ENCODE data around the gene RFX3.

RFX3 gene

DNA sequence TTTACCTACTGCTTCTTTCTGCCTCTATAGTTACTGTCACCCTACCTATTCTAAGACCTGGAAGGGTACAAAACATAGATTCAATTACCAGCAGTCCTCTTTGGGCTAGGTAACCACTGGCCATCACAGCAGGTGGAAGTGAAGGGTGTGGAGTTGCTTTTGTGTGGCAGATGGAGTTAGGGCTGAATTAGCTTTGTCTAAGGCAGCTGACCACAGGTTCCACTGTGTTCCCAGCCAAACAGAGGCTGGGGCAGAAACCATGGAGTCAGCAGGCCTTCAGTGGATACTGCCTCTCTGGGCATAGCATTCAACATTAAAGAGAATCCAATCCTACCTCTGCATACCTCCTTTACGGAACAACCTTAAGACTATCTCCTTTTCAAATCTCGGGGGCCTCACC, 254.2 kb downstream of the RFX3 start:
- Mint-ChIP-seq H3K27ac (no peak overlapping the region), H3K4me1 (no peaks in the 10 kb centered on the region), H3K36me3 (peaks cover 43% of the 10 kb centered on the region), H3K27me3 (no peaks in the 10 kb centered on the region), H3K9me3 (no peaks in the 10 kb centered on the region), H3K4me3 (no peak overlapping the region)

DNA sequence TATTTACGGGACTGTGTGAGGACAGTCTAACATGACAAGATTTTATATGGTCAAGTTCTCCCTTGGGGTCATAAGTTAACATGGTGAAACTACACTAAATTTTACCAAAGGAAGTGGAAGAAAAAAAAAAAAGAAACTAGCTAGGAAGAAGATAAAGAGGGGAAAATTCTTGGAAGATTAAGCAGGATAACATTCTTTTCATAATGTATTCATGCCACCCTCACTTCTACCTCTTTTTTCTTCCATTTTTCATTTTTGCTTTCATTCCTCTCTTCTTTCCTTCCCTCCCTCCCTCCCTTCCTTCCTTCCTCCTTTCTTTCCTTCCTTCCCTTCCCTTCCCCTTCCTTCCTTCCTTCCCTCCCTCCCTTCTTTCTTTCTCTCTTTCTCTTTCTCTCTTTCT, 254.6 kb downstream of the RFX3 start:
- Mint-ChIP-seq H3K9me3 (no peaks in the 10 kb centered on the region), H3K4me1 (no peaks in the 10 kb centered on the region), H3K27ac (no peak overlapping the region), H3K36me3 (peaks cover 39% of the 10 kb centered on the region), H3K27me3 (no peaks in the 10 kb centered on the region), H3K4me3 (no peak overlapping the region)

DNA sequence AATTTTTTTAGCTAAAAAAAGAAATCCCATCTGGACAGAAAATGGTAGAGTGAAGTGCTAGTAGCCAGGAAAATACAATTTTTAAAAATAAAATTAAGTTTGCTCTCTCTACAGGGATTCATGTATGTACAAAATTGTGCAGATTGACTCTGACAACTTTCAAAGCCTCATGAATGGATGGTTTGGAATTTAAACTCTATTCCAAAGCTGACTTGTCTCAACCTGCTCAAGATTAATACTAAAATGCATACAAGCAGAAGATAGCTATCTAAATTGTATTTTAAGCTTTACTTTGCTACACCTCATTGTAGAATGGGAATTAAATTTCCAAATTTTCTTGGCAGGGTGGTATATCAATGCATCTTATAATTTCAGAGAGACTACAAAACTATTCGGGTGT, 257.6 kb downstream of the RFX3 start:
- Mint-ChIP-seq H3K4me3 (no peak overlapping the region), H3K27me3 (no peaks in the 10 kb centered on the region), H3K27ac (no peak overlapping the region), H3K9me3 (no peaks in the 10 kb centered on the region), H3K4me1 (no peaks in the 10 kb centered on the region), H3K36me3 (peaks cover 31% of the 10 kb centered on the region)

DNA sequence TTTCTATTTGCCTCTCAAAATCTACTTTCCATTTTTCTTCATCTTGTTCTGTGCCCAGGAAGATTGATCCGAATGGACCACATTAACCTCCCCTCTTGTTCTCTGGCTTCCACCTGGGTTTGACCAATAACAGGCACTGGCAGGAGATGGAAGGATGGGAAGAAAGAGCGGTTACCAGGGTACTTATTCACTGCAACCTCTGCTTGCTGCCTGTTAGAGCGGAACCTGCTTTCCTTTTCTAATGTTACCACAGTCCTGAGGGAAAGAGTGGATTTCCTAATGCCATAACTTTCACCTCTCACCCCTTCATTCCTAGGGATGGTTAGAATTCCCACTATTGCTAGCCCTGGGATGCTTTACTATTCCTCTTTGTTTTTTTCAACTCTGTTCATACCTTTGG, 262.1 kb downstream of the RFX3 start:
- H3K36me3 Mint-ChIP-seq = peaks cover 19% of the 10 kb centered on the region
- no peaks in the 10 kb centered on the region for H3K4me1 Mint-ChIP-seq
- H3K9me3 Mint-ChIP-seq = no peaks in the 10 kb centered on the region
- no peak overlapping the region for H3K4me3 Mint-ChIP-seq
- no peaks in the 10 kb centered on the region for H3K27me3 Mint-ChIP-seq
- H3K27ac Mint-ChIP-seq = no peak overlapping the region

DNA sequence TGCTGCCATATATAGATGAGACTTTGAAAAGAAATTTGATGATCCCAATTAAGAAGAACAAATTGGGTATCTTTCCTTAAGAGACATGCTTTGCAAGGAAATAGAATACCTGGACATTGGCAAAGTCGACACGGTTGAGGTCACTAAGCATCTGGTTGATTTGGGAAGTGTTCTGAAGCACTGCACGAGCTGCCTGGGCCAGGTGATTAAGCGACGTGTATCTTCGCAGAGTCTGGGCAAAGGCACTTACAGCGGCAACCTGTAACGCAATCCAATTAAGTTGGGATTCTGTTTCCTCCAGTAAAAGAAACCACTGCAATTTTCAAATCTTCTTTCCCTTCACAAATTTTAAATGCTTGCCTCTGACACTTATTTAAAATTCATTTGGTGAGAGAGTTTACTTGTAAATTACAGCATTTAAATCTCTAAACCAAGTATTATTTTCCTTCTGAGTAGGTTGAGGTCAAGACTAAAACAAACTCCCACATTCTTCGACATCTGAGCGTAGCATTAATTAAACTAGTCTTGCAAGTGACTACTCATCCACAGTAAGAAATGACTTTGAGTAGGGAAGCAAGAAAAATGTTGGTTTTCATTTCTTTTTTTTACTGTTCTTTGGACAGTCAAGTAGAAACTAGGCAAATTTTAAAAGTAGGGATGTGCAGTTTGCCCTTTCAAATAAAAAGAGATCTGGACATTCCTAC, 262.8 kb downstream of the RFX3 start:
- Mint-ChIP-seq H3K27ac (no peak overlapping the region), H3K27me3 (no peaks in the 10 kb centered on the region), H3K4me3 (no peak overlapping the region), H3K9me3 (no peaks in the 10 kb centered on the region), H3K4me1 (no peaks in the 10 kb centered on the region), H3K36me3 (peaks cover 19% of the 10 kb centered on the region)

DNA sequence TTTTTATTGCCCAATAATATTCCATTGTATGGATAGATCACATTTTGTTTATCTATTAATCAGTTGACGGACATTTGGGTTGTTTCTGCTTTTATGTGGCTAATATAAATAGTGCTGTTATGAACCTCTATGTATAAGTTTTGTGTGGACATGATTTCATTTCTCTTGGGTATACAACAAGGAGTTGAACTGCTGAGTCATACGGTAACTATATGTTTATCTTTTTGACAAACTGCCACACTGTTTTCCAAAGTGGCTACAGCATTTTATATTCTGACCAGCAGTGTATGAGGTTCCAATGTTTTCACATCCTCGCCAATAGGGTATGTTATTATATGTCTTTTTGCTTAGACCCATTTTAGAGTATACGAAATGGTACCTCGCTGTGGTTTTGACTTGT, 264.3 kb downstream of the RFX3 start:
- H3K9me3 Mint-ChIP-seq = no peaks in the 10 kb centered on the region
- no peak overlapping the region for H3K4me3 Mint-ChIP-seq
- H3K4me1 Mint-ChIP-seq = no peaks in the 10 kb centered on the region
- peaks cover 16% of the 10 kb centered on the region for H3K36me3 Mint-ChIP-seq
- H3K27me3 Mint-ChIP-seq = no peaks in the 10 kb centered on the region
- no peak overlapping the region for H3K27ac Mint-ChIP-seq

DNA sequence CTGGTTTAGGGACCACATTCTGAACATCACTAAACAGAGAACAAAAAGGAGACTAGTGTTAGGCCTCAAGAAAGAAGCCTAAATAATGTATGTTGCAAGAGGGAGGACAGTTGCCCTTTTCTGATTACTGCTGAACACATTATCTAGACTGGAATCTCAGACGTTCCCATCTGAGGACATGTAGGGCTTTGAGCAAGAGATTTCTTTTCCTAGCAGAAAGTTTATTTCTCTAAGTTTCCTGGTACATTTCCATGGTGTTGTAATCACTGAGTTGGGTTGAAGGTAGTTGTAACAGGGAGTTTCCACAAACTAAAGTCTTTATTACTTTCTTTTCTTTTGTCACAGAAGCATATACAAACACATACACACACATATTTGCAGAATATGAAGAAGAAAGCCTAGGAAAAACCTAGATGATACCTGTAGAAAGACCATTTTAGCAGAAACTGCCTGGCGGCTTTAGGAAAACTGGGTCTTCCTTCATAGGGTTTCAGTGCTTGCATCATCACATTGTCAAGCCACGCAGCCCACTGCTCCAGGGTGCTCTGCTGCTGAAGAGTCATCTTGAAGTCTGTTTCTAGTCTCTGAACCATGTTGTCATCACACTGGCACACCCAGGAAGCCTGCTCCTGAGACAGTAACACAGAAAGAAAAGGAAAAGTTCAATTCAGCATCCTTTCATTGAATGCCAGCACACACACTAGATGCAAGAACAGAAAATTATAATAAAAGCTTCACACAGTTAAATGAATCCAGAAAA, 269.1 kb downstream of the RFX3 start:
- no peak overlapping the region for H3K4me3 Mint-ChIP-seq
- no peak overlapping the region for H3K27ac Mint-ChIP-seq
- H3K36me3 Mint-ChIP-seq = peaks cover 21% of the 10 kb centered on the region
- no peaks in the 10 kb centered on the region for H3K4me1 Mint-ChIP-seq
- no peaks in the 10 kb centered on the region for H3K9me3 Mint-ChIP-seq
- no peaks in the 10 kb centered on the region for H3K27me3 Mint-ChIP-seq

DNA sequence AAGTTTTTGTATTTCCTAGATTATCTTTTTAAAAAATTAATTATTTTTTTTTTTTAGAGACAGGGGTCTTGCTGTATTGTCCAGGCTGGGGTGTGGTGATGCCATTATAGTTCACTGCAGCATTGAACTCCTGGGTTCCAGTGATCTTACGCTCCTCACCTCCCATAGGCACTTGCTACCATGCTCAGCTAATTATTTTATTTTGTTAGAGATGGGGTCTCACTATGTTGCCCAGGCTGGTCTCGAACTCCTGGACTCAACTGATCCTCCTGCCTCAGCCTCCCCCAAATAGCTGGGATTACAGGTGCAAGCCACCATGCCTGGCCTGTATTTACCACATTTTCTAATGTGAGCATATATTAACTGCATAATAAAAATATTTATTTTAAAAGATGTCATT, 274.5 kb downstream of the RFX3 start:
- Mint-ChIP-seq H3K27ac (no peak overlapping the region), H3K4me1 (no peaks in the 10 kb centered on the region), H3K4me3 (no peak overlapping the region), H3K27me3 (no peaks in the 10 kb centered on the region), H3K9me3 (no peaks in the 10 kb centered on the region), H3K36me3 (peaks cover 20% of the 10 kb centered on the region)

DNA sequence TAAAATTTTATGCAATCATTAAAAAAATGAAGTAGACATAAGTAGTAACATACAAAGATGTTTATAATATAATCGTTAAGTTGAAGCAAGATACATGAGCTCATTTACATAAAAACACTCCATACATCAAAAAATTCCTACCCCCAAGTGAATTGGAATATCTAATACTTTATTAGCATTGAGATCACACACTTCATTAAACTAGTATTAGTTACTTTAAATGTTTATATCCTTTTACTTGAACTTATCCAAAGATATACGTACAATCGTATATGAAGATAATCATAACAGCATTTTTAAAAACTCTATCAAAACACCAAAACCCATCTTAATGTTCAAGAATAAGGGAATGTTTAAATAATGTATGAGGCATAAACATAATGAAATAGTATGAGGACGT, 275.1 kb downstream of the RFX3 start:
- Mint-ChIP-seq H3K4me3 (no peak overlapping the region), H3K4me1 (no peaks in the 10 kb centered on the region), H3K9me3 (no peaks in the 10 kb centered on the region), H3K36me3 (peaks cover 22% of the 10 kb centered on the region), H3K27me3 (no peaks in the 10 kb centered on the region), H3K27ac (no peak overlapping the region)

DNA sequence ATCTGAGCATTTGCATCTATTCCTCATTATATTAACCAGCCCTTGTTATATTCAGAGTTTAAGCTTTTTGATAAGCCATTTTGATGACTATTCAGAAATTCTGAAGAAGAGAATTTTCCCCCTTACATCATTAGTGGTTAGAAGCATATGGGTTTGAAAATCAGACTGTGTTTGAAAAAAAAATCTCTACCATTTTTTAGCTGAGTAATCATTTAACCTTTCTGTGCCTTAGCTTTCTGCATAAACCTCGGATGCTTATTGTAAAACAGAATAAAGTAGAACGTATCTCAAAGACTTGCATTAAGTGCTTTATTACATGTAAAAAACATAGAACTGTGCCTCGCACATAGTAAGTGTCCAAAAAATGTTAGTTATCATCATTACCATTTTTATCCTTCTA, 278.6 kb downstream of the RFX3 start:
- Mint-ChIP-seq H3K4me3 (no peak overlapping the region), H3K4me1 (no peaks in the 10 kb centered on the region), H3K27me3 (no peaks in the 10 kb centered on the region), H3K36me3 (peaks cover 19% of the 10 kb centered on the region), H3K27ac (peak overlapping the region; percentile 23), H3K9me3 (no peaks in the 10 kb centered on the region)

DNA sequence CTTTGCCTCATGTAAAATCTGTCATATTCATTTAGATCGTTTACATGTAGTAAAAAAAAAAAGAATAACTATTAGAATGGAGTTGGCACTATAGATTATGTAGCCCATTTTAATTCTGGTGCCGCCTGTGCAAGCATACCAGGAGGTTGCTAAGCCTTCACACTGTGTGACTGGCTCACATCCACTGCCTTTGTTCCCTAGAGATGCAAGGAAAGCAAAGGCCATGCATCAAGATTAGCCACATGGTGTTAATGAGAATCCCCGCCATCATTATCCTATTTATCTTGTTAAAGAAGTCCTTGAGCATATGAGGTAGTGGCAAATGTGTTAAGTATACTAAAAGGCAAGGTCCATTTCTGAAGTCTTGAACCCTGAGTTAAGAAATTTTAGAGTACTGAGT, 279.6 kb downstream of the RFX3 start:
- Mint-ChIP-seq H3K27ac (no peak overlapping the region), H3K4me3 (no peak overlapping the region), H3K27me3 (no peaks in the 10 kb centered on the region), H3K4me1 (no peaks in the 10 kb centered on the region), H3K9me3 (no peaks in the 10 kb centered on the region), H3K36me3 (peaks cover 17% of the 10 kb centered on the region)

DNA sequence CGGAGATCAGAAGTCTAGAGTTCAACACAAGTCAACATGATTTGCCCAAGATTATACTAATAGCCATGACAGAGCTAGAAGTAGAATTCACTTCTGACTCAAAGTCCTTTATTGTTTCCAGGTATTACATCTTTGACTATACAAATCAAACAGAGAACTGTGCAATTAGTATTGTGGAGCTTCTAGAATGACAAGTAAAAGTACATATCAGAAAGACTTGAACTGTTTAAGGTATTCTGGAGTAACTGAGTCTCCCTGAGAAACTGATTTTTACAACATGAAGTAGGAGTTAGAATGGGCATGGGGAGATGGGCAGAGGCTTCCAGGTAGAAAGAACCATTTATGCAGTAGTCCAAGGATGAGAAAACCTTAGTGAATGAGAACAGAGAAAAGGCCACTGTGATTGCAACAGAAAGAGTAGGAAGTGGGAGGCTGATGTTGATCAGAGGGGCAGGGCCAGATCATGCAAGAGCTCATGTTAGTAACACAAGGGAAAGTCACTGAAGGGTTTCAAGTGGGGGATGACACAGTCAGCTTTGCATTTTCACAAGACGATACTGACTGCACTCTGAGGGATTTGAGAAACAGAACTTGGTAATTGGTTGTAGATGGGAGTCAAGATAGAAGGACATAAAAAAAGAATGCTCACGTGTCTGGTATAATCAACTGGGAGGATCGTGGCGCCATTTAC, 280.7 kb downstream of the RFX3 start:
- peaks cover 13% of the 10 kb centered on the region for H3K36me3 Mint-ChIP-seq
- H3K9me3 Mint-ChIP-seq = no peaks in the 10 kb centered on the region

DNA sequence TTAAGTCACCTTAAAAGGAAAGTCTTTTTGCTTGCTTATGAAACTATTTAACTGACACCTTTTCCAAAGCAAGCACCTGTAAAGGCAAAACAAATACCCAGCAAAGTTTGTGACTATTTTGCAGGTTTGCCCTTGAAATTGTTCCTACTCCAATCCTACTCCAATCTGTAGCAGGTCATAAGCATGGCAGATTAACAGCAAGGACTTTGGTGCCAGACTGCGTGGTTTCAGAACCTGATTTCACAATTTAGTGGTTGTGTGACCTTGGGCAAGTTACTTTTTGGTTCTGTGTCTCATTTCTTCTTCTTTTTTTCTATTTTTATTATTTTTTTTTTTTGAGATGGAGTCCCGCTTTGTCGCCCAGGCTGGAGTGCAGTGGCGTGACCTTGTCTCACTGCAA, 282.1 kb downstream of the RFX3 start:
- H3K9me3 Mint-ChIP-seq = no peaks in the 10 kb centered on the region
- peaks cover 13% of the 10 kb centered on the region for H3K36me3 Mint-ChIP-seq
- H3K4me1 Mint-ChIP-seq = no peaks in the 10 kb centered on the region
- no peak overlapping the region for H3K4me3 Mint-ChIP-seq
- H3K27me3 Mint-ChIP-seq = no peaks in the 10 kb centered on the region
- H3K27ac Mint-ChIP-seq = no peak overlapping the region

More for the DNA sequence above, 280.7 kb downstream of the RFX3 start:
- Mint-ChIP-seq H3K27ac (no peak overlapping the region), H3K4me1 (no peaks in the 10 kb centered on the region), H3K4me3 (no peak overlapping the region), H3K27me3 (no peaks in the 10 kb centered on the region)

DNA sequence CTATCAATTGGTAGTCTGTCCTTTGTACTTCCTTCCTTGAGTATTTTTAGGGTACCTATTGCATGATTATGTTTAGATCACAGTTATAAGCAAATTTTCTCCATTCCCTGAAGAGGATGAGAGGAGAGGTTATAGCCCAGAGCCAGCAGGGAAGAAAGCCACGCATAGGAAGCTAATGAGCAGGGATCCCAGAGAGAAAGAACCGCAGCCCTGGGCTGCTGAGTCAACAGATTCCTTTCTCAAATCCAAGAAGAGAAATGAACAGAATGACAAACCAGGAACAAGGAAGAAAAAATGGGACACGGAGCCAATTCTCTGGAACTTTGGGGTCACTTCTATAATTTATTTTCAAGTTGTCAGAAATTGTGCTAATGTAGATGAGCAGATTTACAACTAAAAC, 284.5 kb downstream of the RFX3 start:
- Mint-ChIP-seq H3K4me3 (no peak overlapping the region), H3K9me3 (no peaks in the 10 kb centered on the region), H3K36me3 (peaks cover 11% of the 10 kb centered on the region), H3K27me3 (no peaks in the 10 kb centered on the region), H3K4me1 (no peaks in the 10 kb centered on the region), H3K27ac (peak overlapping the region; percentile 79)

DNA sequence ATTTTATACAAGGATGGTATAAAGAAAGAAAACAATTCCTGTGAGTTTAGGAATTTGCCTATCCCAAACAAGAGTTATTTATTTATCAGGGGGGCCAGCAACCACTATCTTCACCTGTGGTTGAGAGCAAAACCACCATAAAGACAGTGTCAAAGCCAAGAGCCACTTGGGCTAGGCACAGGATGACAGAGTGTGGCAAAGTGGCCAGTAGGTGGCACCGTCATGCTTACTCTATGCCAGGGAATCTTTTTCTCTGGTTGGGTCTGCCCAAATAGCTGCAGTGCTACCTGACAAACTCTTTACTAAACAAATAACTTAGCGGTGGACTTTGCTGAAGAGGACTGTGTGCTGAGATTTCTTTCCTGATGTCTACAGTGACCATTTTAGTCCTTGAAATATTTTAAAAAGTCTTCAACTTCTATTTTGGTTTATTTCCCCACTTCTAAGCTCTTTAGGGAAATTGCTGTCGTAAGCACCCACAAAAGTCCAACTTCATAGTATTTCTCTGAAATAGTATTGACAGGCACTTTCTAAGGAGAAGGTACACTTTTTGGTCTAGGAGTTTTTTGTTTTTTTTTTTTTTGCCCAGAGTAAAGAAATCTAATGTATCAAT, 285.0 kb downstream of the RFX3 start:
- Mint-ChIP-seq H3K4me1 (no peaks in the 10 kb centered on the region), H3K36me3 (peaks cover 9% of the 10 kb centered on the region), H3K27ac (peak overlapping the region; percentile 79), H3K27me3 (no peaks in the 10 kb centered on the region), H3K9me3 (no peaks in the 10 kb centered on the region), H3K4me3 (no peak overlapping the region)

DNA sequence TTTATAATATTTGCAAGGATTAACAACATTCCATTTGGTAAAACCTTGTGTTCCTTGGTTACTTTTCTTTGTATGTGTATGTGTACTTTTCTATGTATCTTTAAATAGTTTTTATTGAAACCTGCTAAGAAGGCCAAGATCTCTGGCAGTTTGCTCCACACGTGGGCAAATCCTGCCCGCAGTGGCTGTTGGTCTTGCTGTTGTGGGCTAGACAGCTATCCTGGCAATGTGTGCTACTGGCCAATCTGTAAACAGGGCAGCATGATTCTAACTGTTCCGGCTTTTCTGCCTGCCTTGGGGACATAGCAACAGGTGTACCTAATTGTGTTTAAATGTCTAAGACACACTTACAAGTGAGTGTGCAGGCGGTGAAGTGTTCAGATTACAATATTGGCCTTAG, 286.6 kb downstream of the RFX3 start:
- no peaks in the 10 kb centered on the region for H3K27me3 Mint-ChIP-seq
- H3K36me3 Mint-ChIP-seq = peaks cover 13% of the 10 kb centered on the region

More for the DNA sequence above, 286.6 kb downstream of the RFX3 start:
- Mint-ChIP-seq H3K4me1 (no peaks in the 10 kb centered on the region), H3K9me3 (no peaks in the 10 kb centered on the region), H3K4me3 (no peak overlapping the region), H3K27ac (peak overlapping the region; percentile 1)

All from activated naive CD4-positive, alpha-beta T cell treated with anti-CD3 and anti-CD28 coated beads, Interleukin-2, amount 50 U/mL, for 24 hours (primary cell).